Measurements from ENCODE around the gene DDX6. TPM values are rescaled to one million over a fixed set of nuclear protein-coding genes. Genes with fewer than 3 reads are reported as not detected.

Gene DDX6
- total and polyA plus RNA-seq, 9 of the 15 experiments (the other 6 are each of a cell fraction or from before 2014, with no cell fraction given), result 10.0 to 102 (median 58.2) TPM

DNA sequence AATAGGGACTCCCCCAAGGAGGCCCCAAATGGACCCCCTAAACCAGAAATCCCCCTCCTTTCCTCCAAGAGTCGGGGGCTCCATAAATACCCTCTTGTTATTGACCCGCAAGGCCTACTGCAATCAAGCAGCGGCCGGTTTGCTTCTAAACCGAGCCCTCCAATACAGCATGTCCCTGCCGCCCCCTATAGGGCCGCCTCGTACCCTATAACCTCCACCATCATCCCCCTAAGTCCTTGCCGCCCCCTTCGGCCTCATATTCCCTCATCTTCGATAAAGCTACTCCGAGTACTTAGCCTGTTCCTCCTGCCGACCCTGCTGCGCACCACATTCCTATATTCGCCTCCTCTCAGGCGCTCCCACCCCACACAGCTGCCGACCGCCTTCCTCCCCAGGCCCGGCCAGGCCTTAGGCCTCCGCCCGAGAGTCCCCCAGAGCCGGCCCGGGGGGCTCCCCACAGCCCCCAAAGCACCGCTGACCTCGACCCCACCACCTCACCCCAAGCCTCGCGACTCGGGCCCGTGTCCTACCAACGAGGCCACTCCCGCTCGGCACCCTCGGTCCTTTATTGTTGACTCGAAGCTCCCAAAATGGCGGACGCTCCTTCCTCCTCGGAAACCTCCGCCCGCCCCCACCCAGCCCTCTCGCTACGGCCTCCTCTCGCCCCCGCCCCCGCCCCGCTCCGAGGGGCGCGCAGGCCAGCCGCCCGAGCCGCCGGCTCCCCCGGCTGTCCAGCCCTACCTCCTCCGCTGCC, 430 bp downstream of the DDX6 start (continued):
- no peak for TF ChIP-seq SREBF2 (CRISPR knock-in tag; IDR thresholded peaks at IDR 0.05)
- TF ChIP-seq ZNF134 (CRISPR knock-in tag; conservative IDR thresholded peaks at IDR 0.05), result no peak
- peak; percentile 96 for TF ChIP-seq NFRKB (IDR thresholded peaks at IDR 0.05; ENCODE audit: low read depth)
- no peak for TF ChIP-seq ZNF766 (CRISPR knock-in tag; conservative IDR thresholded peaks at IDR 0.05)
- TF ChIP-seq CHCHD3 (CRISPR knock-in tag; IDR thresholded peaks at IDR 0.05), result no peak
- TF ChIP-seq ZNF224 (CRISPR knock-in tag; IDR thresholded peaks at IDR 0.05), result no peak; the same call in 1 of the 2 replicates
- 0 out of 2 replicates have a peak, but pooled peaks have one; percentile 71 for TF ChIP-seq ELF4 (CRISPR knock-in tag; IDR thresholded peaks at IDR 0.05)
- TF ChIP-seq, protein P1, sequence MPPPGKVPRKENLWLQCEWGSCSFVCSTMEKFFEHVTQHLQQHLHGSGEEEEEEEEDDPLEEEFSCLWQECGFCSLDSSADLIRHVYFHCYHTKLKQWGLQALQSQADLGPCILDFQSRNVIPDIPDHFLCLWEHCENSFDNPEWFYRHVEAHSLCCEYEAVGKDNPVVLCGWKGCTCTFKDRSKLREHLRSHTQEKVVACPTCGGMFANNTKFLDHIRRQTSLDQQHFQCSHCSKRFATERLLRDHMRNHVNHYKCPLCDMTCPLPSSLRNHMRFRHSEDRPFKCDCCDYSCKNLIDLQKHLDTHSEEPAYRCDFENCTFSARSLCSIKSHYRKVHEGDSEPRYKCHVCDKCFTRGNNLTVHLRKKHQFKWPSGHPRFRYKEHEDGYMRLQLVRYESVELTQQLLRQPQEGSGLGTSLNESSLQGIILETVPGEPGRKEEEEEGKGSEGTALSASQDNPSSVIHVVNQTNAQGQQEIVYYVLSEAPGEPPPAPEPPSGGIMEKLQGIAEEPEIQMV (tag; conservative IDR thresholded peaks at IDR 0.05; ENCODE audit: low read depth), result no peak
- TF ChIP-seq BCOR (IDR thresholded peaks at IDR 0.05), result no peak; the same call in 1 of the 2 replicates
- TF ChIP-seq TGIF2 (CRISPR knock-in tag; IDR thresholded peaks at IDR 0.05), result no peak
- TF ChIP-seq, protein P2, sequence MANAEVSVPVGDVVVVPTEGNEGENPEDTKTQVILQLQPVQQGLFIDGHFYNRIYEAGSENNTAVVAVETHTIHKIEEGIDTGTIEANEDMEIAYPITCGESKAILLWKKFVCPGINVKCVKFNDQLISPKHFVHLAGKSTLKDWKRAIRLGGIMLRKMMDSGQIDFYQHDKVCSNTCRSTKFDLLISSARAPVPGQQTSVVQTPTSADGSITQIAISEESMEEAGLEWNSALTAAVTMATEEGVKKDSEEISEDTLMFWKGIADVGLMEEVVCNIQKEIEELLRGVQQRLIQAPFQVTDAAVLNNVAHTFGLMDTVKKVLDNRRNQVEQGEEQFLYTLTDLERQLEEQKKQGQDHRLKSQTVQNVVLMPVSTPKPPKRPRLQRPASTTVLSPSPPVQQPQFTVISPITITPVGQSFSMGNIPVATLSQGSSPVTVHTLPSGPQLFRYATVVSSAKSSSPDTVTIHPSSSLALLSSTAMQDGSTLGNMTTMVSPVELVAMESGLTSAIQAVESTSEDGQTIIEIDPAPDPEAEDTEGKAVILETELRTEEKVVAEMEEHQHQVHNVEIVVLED (CRISPR knock-in tag; IDR thresholded peaks at IDR 0.05), result no peak
- 0 out of 2 replicates have a peak, but pooled peaks have one; percentile 71 for TF ChIP-seq OTX1 (CRISPR knock-in tag; IDR thresholded peaks at IDR 0.05)
- TF ChIP-seq ZNF232 (CRISPR knock-in tag; IDR thresholded peaks at IDR 0.05), result peak; percentile 53; the same call in 1 of the 2 replicates
- peak; percentile 65; the same call in 1 of the 2 replicates for TF ChIP-seq MYC (IDR thresholded peaks at IDR 0.05; ENCODE audit: low read depth, low read length)
- TF ChIP-seq MYC (CRISPR knock-in tag; IDR thresholded peaks at IDR 0.05; ENCODE audit: borderline replicate concordance, low read depth), result peak; percentile 74; the same call in 1 of the 2 replicates
- no peak for TF ChIP-seq TCFL5 (CRISPR knock-in tag; conservative IDR thresholded peaks at IDR 0.05)
- no peak for TF ChIP-seq ZKSCAN1 (IDR thresholded peaks at IDR 0.05; ENCODE audit: low read depth, low read length)
- TF ChIP-seq TAF9B (IDR thresholded peaks at IDR 0.05; ENCODE audit: partially characterized antibody), result no peak
- 0 out of 2 replicates have a peak, but pooled peaks have one; percentile 54 for TF ChIP-seq PHB (CRISPR knock-in tag; IDR thresholded peaks at IDR 0.05)
- TF ChIP-seq, protein P3, sequence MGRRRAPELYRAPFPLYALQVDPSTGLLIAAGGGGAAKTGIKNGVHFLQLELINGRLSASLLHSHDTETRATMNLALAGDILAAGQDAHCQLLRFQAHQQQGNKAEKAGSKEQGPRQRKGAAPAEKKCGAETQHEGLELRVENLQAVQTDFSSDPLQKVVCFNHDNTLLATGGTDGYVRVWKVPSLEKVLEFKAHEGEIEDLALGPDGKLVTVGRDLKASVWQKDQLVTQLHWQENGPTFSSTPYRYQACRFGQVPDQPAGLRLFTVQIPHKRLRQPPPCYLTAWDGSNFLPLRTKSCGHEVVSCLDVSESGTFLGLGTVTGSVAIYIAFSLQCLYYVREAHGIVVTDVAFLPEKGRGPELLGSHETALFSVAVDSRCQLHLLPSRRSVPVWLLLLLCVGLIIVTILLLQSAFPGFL (CRISPR knock-in tag; IDR thresholded peaks at IDR 0.05), result no peak
- TF ChIP-seq ZNF717 (CRISPR knock-in tag; IDR thresholded peaks at IDR 0.05), result no peak
- no peak for TF ChIP-seq SAFB (IDR thresholded peaks at IDR 0.05; ENCODE audit: borderline replicate concordance, low read depth, low read length)
- TF ChIP-seq ERF (CRISPR knock-in tag; IDR thresholded peaks at IDR 0.05), result no peak; the same call in 1 of the 2 replicates
- TF ChIP-seq ZNF695 (CRISPR knock-in tag; IDR thresholded peaks at IDR 0.05), result no peak
- TF ChIP-seq NFYB (IDR thresholded peaks at IDR 0.05; ENCODE audit: extremely low read depth, insufficient read length), result no peak
- TF ChIP-seq SRF (CRISPR knock-in tag; IDR thresholded peaks at IDR 0.05), result no peak
- TF ChIP-seq ZNF24 (IDR thresholded peaks at IDR 0.05), result no peak

Data from K562 (cell line).